K562 (cell line): ENCODE measurements around the gene SMIM29. TPM values are rescaled to one million over a fixed set of nuclear protein-coding genes. Genes with fewer than 3 reads are reported as not detected.

Source experiments
- ASH1L ChIP-seq: fragments of 450-650 bp; IDR thresholded peaks from 2 replicates; pipeline ENCODE4 v1.6.1; 2018; ENCODE audit warnings: borderline replicate concordance, mild to moderate bottlenecking, low read depth; ENCODE audit not compliant: partially characterized antibody
- ATF1 ChIP-seq, 2 experiments: fragments of 450-650 bp in 1 of 2; IDR thresholded peaks; 2 replicates each; pipeline ENCODE4 v1.6.1; 2016; ENCODE audit warnings: missing compliant biosample characterization in 1 of 2, missing genetic modification characterization in 1 of 2
- CBX2 ChIP-seq: fragments of 200-600 bp; sonication (generic); IDR thresholded peaks from one replicate; pipeline ENCODE4 v1.6.1; 2012; ENCODE audit warnings: mild to moderate bottlenecking, low read length, inconsistent platforms; ENCODE audit not compliant: insufficient read depth, poor library complexity, severe bottlenecking
- DMBX1 ChIP-seq: fragments of 250-450 bp; sonication (Bioruptor Pico); IDR thresholded peaks from 2 replicates; pipeline ENCODE4 v1.8.0; 2022; ENCODE audit warnings: inconsistent platforms, mild to moderate bottlenecking, moderate library complexity, borderline replicate concordance
- HNRNPL ChIP-seq: fragments of 200-400 bp; formaldehyde crosslinking; IDR thresholded peaks from 2 replicates; pipeline ENCODE4 v1.6.1; 2017; ENCODE audit warnings: low read depth, mild to moderate bottlenecking, low read length
- KDM4B ChIP-seq, 2 experiments: fragments of 450-650 bp in 1 of 2; sonication (generic) in 1 of 2; IDR thresholded peaks; 2 replicates each; pipeline ENCODE4 v1.6.1; 2016 to 2017; ENCODE audit warnings: borderline replicate concordance in 2 of 2, antibody characterized with exemption in 1 of 2, low read depth in 1 of 2, mild to moderate bottlenecking in 1 of 2
- MAZ ChIP-seq, 2 experiments: fragments of 450-650 bp in 1 of 2; sonication (generic) in 1 of 2; formaldehyde crosslinking; IDR thresholded peaks in 1 of 2; conservative IDR thresholded peaks in 1 of 2; 2 replicates each; pipeline versions ENCODE4 v1.4.0 to v1.5.0; 2020; ENCODE audit warnings: mild to moderate bottlenecking in 1 of 2, missing genetic modification reagents in 1 of 2
- NCOA2 ChIP-seq, 2 experiments: fragments of 450-650 bp; IDR thresholded peaks; 2 replicates each; pipeline ENCODE4 v1.6.1; 2018; ENCODE audit warnings: mild to moderate bottlenecking in 2 of 2, moderate library complexity in 1 of 2; ENCODE audit not compliant: partially characterized antibody in 2 of 2
- NCOR1 ChIP-seq: fragments of 450-650 bp; IDR thresholded peaks from 2 replicates; pipeline ENCODE4 v1.6.1; 2016; ENCODE audit warnings: mild to moderate bottlenecking, moderate library complexity
- NR1H2 ChIP-seq: sonication (generic); formaldehyde crosslinking; IDR thresholded peaks from 2 replicates; pipeline ENCODE4 v1.4.0; 2020; ENCODE audit warnings: mild to moderate bottlenecking, missing genetic modification reagents
- OTX1 ChIP-seq: fragments of 450-650 bp; formaldehyde crosslinking; IDR thresholded peaks from 2 replicates; pipeline ENCODE4 v1.4.0; 2022; ENCODE audit warnings: mild to moderate bottlenecking
- SRSF3 ChIP-seq: fragments of 200-400 bp; formaldehyde crosslinking; IDR thresholded peaks from 2 replicates; pipeline ENCODE4 v1.6.1; 2016; ENCODE audit warnings: mild to moderate bottlenecking, low read length, moderate library complexity; ENCODE audit not compliant: insufficient read depth
- TCF7 ChIP-seq: sonication (generic); IDR thresholded peaks from 2 replicates; pipeline ENCODE4 v1.6.1; 2016; ENCODE audit warnings: antibody characterized with exemption, borderline replicate concordance
- XRCC4 ChIP-seq: IDR thresholded peaks from one replicate; pipeline ENCODE4 v1.6.1; 2011; ENCODE audit not compliant: insufficient read depth, insufficient read length; ENCODE audit errors: extremely low read depth
- XRCC5 ChIP-seq: fragments of 200-400 bp; formaldehyde crosslinking; IDR thresholded peaks from 2 replicates; pipeline ENCODE4 v1.6.1; 2017; ENCODE audit warnings: low read depth, mild to moderate bottlenecking, low read length
- YBX1 ChIP-seq: fragments of 450-650 bp; IDR thresholded peaks from 2 replicates; pipeline ENCODE4 v1.7.1; 2016; ENCODE audit warnings: mild to moderate bottlenecking
- ZBTB1 ChIP-seq: sonication (generic); formaldehyde crosslinking; IDR thresholded peaks from 2 replicates; pipeline ENCODE4 v1.8.1; 2023; ENCODE audit warnings: missing genetic modification reagents, low read depth, mild to moderate bottlenecking, borderline replicate concordance
- ZNF124 ChIP-seq: sonication (generic); formaldehyde crosslinking; IDR thresholded peaks from 2 replicates; pipeline ENCODE4 v1.8.1; 2022; ENCODE audit warnings: missing genetic modification reagents
- ZNF3 ChIP-seq: fragments of 250-450 bp; sonication (Bioruptor Pico); IDR thresholded peaks from 2 replicates; pipeline ENCODE4 v1.5.0; 2021; ENCODE audit warnings: mild to moderate bottlenecking, moderate library complexity
- ZNF699 ChIP-seq: fragments of 250-450 bp; sonication (Bioruptor Pico); IDR thresholded peaks from 2 replicates; pipeline ENCODE4 v1.8.0; 2021; ENCODE audit warnings: mild to moderate bottlenecking, moderate library complexity; ENCODE audit not compliant: insufficient replicate concordance
- ZNF830 ChIP-seq: fragments of 250-450 bp; sonication (Bioruptor Pico); IDR thresholded peaks from 2 replicates; pipeline ENCODE4 v1.5.0; 2021; ENCODE audit warnings: mild to moderate bottlenecking
- polyA plus RNA-seq, 8 experiments: library from polyadenylated mRNA; depleted of rRNA in 4 of 8; stranded (reverse) in 5 of 8; unstranded in 3 of 8; fragments of >200 nt; fragmentation: Nextera tagmentation in 2 of 8; fragmentation: Illumina TruSeq in 1 of 8; extraction: Ambion mirVana in 2 of 8; extraction: Trizol in 1 of 8; gene quantifications; 2 replicates each; pipeline versions ENCODE4 v1.2.1 to v1.2.3, GENCODE V29; 2011 to 2014; ENCODE audit warnings: inconsistent platforms in 1 of 8, missing spikeins in 1 of 8
- total RNA-seq, 7 experiments: library from RNA; depleted of rRNA in 6 of 7; stranded (reverse); fragments of >200 nt in 6 of 7; fragmentation: Illumina TruSeq in 2 of 7; extraction: Trizol in 2 of 7; gene quantifications; 2 replicates each; pipeline versions ENCODE4 v1.2.1 to v1.2.3, GENCODE V29; 2011 to 2021; ENCODE audit warnings: low replicate concordance in 1 of 7
- TF ChIP-seq, protein P1 (sequence below): fragments of 450-650 bp; IDR thresholded peaks from 2 replicates; pipeline ENCODE4 v1.6.1; 2018; ENCODE audit warnings: mild to moderate bottlenecking, low read depth; ENCODE audit not compliant: partially characterized antibody
- TF ChIP-seq, protein P2 (sequence below): fragments of 250-450 bp; sonication (Bioruptor Pico); IDR thresholded peaks from 2 replicates; pipeline ENCODE4 v1.5.0; 2022; ENCODE audit warnings: mild to moderate bottlenecking
- TF ChIP-seq, protein P3 (sequence below): fragments of 250-450 bp; sonication (Bioruptor Pico); IDR thresholded peaks from 2 replicates; pipeline ENCODE4 v1.8.0; 2022; ENCODE audit warnings: moderate library complexity, mild to moderate bottlenecking, inconsistent platforms

SMIM29 gene
- total and polyA plus RNA-seq, 9 of the 15 experiments (the other 6 are each of a cell fraction or from before 2014, with no cell fraction given), result 6.5 to 36.7 (median 20.9) TPM

DNA sequence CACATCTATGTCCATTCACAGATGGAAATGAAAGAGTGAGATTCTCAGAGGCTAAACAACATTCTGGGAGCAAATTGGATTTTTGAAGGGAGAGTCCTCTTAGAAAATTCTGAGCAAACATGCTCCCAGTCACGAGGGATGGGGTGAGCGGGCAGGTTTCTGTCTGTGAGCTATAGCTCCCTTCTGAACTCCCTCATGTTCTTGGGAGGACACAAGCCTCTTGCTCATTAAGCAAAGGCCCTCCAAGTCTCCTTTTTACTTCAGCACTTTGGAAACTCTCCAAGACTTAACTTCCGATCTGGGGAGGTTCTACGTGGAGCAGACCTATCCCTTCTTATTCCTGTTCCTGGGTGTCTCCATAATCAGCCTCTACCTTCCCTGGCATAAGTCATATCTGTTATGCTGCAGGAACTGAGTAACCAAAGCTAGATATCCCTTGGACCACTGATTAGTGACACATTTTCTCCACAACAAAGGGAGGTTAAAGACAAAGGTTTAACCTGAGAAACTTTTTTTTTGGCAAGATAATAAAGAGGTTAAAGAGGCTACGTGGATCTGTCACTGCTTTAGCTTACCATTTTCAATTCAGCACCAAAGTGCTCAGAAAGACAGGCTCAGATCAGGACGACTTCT, 33.0 kb upstream of the SMIM29 start (continued):
- TF ChIP-seq CBX2, result no peak
- 0 out of 4 replicates have a peak, but pooled peaks of 1 of the 2 experiments have one; percentile 30 for TF ChIP-seq MAZ (CRISPR knock-in tag; conservative IDR thresholded peaks at IDR 0.05 in 1 of 2, IDR thresholded peaks at IDR 0.05 in 1 of 2)
- TF ChIP-seq, protein P1, sequence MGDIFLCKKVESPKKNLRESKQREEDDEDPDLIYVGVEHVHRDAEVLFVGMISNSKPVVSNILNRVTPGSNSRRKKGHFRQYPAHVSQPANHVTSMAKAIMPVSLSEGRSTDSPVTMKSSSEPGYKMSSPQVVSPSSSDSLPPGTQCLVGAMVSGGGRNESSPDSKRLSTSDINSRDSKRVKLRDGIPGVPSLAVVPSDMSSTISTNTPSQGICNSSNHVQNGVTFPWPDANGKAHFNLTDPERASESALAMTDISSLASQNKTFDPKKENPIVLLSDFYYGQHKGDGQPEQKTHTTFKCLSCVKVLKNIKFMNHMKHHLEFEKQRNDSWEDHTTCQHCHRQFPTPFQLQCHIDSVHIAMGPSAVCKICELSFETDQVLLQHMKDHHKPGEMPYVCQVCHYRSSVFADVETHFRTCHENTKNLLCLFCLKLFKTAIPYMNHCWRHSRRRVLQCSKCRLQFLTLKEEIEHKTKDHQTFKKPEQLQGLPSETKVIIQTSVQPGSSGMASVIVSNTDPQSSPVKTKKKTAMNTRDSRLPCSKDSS, result no peak
- TF ChIP-seq YBX1, result no peak
- TF ChIP-seq OTX1 (CRISPR knock-in tag), result no peak
- peak; percentile 100 for TF ChIP-seq TCF7
- TF ChIP-seq NCOA2 (IDR thresholded peaks at IDR 0.05; ENCODE audit: partially characterized antibody in 2 of 2), result peak in 1 of 2 experiments; percentile 79
- no peak for TF ChIP-seq ASH1L
- TF ChIP-seq DMBX1, result peak; percentile 85
- TF ChIP-seq, protein P2, sequence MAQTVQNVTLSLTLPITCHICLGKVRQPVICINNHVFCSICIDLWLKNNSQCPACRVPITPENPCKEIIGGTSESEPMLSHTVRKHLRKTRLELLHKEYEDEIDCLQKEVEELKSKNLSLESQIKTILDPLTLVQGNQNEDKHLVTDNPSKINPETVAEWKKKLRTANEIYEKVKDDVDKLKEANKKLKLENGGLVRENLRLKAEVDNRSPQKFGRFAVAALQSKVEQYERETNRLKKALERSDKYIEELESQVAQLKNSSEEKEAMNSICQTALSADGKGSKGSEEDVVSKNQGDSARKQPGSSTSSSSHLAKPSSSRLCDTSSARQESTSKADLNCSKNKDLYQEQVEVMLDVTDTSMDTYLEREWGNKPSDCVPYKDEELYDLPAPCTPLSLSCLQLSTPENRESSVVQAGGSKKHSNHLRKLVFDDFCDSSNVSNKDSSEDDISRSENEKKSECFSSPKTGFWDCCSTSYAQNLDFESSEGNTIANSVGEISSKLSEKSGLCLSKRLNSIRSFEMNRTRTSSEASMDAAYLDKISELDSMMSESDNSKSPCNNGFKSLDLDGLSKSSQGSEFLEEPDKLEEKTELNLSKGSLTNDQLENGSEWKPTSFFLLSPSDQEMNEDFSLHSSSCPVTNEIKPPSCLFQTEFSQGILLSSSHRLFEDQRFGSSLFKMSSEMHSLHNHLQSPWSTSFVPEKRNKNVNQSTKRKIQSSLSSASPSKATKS (CRISPR knock-in tag), result no peak
- no peak for TF ChIP-seq HNRNPL
- no peak for TF ChIP-seq XRCC4
- TF ChIP-seq, protein P3, sequence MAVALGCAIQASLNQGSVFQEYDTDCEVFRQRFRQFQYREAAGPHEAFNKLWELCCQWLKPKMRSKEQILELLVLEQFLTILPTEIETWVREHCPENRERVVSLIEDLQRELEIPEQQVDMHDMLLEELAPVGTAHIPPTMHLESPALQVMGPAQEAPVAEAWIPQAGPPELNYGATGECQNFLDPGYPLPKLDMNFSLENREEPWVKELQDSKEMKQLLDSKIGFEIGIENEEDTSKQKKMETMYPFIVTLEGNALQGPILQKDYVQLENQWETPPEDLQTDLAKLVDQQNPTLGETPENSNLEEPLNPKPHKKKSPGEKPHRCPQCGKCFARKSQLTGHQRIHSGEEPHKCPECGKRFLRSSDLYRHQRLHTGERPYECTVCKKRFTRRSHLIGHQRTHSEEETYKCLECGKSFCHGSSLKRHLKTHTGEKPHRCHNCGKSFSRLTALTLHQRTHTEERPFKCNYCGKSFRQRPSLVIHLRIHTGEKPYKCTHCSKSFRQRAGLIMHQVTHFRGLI (CRISPR knock-in tag), result no peak
- TF ChIP-seq ZNF830 (CRISPR knock-in tag), result no peak
- TF ChIP-seq ZBTB1 (CRISPR knock-in tag), result no peak
- no peak for TF ChIP-seq ZNF699 (CRISPR knock-in tag)
- TF ChIP-seq ATF1 (CRISPR knock-in tag; IDR thresholded peaks at IDR 0.05), result no peak
- TF ChIP-seq ATF1 (tag; IDR thresholded peaks at IDR 0.05), result peak; percentile 39; the same call in 1 of the 2 replicates
- no peak for TF ChIP-seq XRCC5
- TF ChIP-seq KDM4B (IDR thresholded peaks at IDR 0.05; ENCODE audit: borderline replicate concordance in 2 of 2, low read depth in 1 of 2), result no peak
- TF ChIP-seq NCOR1, result peak; percentile 98
- no peak for TF ChIP-seq ZNF124
- TF ChIP-seq SRSF3, result no peak
- TF ChIP-seq NR1H2, result no peak
- TF ChIP-seq ZNF3 (CRISPR knock-in tag), result no peak
